ENCODE data around the gene RFPL1. TPM values are rescaled to one million over a fixed set of nuclear protein-coding genes. Genes with fewer than 3 reads are reported as not detected.
A peak's percentile ranks its signal among the peaks of the same experiment; 100 is the strongest.

The RFPL1 gene
- total and polyA plus RNA-seq, 2 of the 13 experiments (the other 11 are each of a cell fraction or from before 2014, with no cell fraction given): not detected

GRCh38 chr22:29461263-29461662 is 22.9 kb downstream of the RFPL1 start:
- H3K36me3 ChIP-seq (replicated peaks in 1 of 2; ENCODE audit: control insufficient read depth in 1 of 2, insufficient read depth in 2 of 2, low read length in 2 of 2): no peaks in the 10 kb centered on the region
- no peaks in the 10 kb centered on the region for H4K20me1 ChIP-seq (ENCODE audit: insufficient read depth, low read length)
- DNase-seq (ENCODE audit: low spot score): no peak
- H3K4me2 ChIP-seq (ENCODE audit: low read depth, low read length): no peak overlapping the region
- 60% methylated on average over 5 of the region's 5 CpGs for whole genome bisulfite sequencing (ENCODE audit: low lambda C conversion rate)
- no peak overlapping the region for H3K4me3 ChIP-seq (replicated peaks in 1 of 3; ENCODE audit: insufficient read depth in 1 of 3, low read depth in 2 of 3, low read length in 3 of 3)
- in situ Hi-C loops (cut with HindIII; ENCODE audit: extremely low pct_ligation_motif_present, low pct_unique_long_range_greater_than_20kb) (no loop called here), intact Hi-C loops (cut with micrococcal nuclease; ENCODE audit: unreplicated experiment) (no loop called here)
- no peak overlapping the region for H2AFZ ChIP-seq (ENCODE audit: low read length)
- H3K79me2 ChIP-seq (ENCODE audit: insufficient read depth, low read length): no peaks in the 10 kb centered on the region
- H3K9ac ChIP-seq (ENCODE audit: insufficient read depth, low read depth, low read length): no peak overlapping the region
- peaks cover 2 to 8% of the 10 kb centered on the region in 2 experiments; a peak in 2 of 5 replicates for H3K27me3 ChIP-seq (ENCODE audit: control insufficient read depth in 1 of 2, insufficient read depth in 2 of 2, low read length in 2 of 2)
- ChIA-PET POLR2A (no interaction called here), CTCF (ENCODE audit: low intra/inter-chr PET ratio, low total read pairs) (no interaction called here)
- no peaks in the 10 kb centered on the region for H3K4me1 ChIP-seq (ENCODE audit: insufficient read depth, low read length)
- no peaks in the 10 kb centered on the region for H3K9me3 ChIP-seq (ENCODE audit: low read length)
- TF ChIP-seq, protein P1, sequence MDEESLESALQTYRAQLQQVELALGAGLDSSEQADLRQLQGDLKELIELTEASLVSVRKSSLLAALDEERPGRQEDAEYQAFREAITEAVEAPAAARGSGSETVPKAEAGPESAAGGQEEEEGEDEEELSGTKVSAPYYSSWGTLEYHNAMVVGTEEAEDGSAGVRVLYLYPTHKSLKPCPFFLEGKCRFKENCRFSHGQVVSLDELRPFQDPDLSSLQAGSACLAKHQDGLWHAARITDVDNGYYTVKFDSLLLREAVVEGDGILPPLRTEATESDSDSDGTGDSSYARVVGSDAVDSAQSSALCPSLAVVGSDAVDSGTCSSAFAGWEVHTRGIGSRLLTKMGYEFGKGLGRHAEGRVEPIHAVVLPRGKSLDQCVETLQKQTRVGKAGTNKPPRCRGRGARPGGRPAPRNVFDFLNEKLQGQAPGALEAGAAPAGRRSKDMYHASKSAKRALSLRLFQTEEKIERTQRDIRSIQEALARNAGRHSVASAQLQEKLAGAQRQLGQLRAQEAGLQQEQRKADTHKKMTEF (CRISPR knock-in tag; IDR thresholded peaks at IDR 0.05): no peak
- TF ChIP-seq ZFYVE20 (CRISPR knock-in tag; IDR thresholded peaks at IDR 0.05; ENCODE audit: borderline replicate concordance, low read depth) (no peak), ARHGAP35 (CRISPR knock-in tag; IDR thresholded peaks at IDR 0.05; ENCODE audit: borderline replicate concordance) (no peak)
- no peak overlapping the region for H3K27ac ChIP-seq (ENCODE audit: extremely low read length, insufficient read depth, low read length)
- BruUV-seq (replicated peaks): no TSS peak
- no peak for ATAC-seq
- no peak for FAIRE-seq

- in situ Hi-C loops (cut with HindIII; ENCODE audit: extremely low pct_ligation_motif_present, low pct_unique_long_range_greater_than_20kb): no loop called here
These were observed 25.2 kb downstream of the RFPL1 start for GRCh38 chr22:29463629-29464028.

More at GRCh38 chr22:29463629-29464028, 25.2 kb downstream of the RFPL1 start:
- Histone ChIP-seq H3K79me2 (ENCODE audit: insufficient read depth, low read length) (no peaks in the 10 kb centered on the region), H3K27ac (ENCODE audit: extremely low read length, insufficient read depth, low read length) (no peak overlapping the region), H3K4me2 (ENCODE audit: low read depth, low read length) (no peak overlapping the region), H3K9ac (ENCODE audit: insufficient read depth, low read depth, low read length) (no peak overlapping the region), H2AFZ (ENCODE audit: low read length) (no peak overlapping the region), H4K20me1 (ENCODE audit: insufficient read depth, low read length) (no peaks in the 10 kb centered on the region), H3K9me3 (ENCODE audit: low read length) (no peaks in the 10 kb centered on the region), H3K36me3 (replicated peaks in 1 of 2; ENCODE audit: control insufficient read depth in 1 of 2, insufficient read depth in 2 of 2, low read length in 2 of 2) (no peaks in the 10 kb centered on the region), H3K27me3 (ENCODE audit: control insufficient read depth in 1 of 2, insufficient read depth in 2 of 2, low read length in 2 of 2) (peaks cover 5 to 23% of the 10 kb centered on the region in 2 experiments; a peak in 3 of 5 replicates), H3K4me1 (ENCODE audit: insufficient read depth, low read length) (no peaks in the 10 kb centered on the region), H3K4me3 (replicated peaks in 1 of 3; ENCODE audit: insufficient read depth in 1 of 3, low read depth in 2 of 3, low read length in 3 of 3) (no peak overlapping the region)
- FAIRE-seq: no peak
- ChIA-PET POLR2A (no interaction called here), CTCF (ENCODE audit: low intra/inter-chr PET ratio, low total read pairs) (no interaction called here)
- no TSS peak for BruUV-seq (replicated peaks)
- intact Hi-C loops (cut with micrococcal nuclease; ENCODE audit: unreplicated experiment): no loop called here
- peak; percentile 34; the same call in 2 of the 3 replicates for ATAC-seq
- no peak for DNase-seq (ENCODE audit: low spot score)
- TF ChIP-seq SMAD1 (CRISPR knock-in tag; IDR thresholded peaks at IDR 0.05; ENCODE audit: borderline replicate concordance, low read depth) (no peak), ZNF275 (CRISPR knock-in tag; IDR thresholded peaks at IDR 0.05; ENCODE audit: borderline replicate concordance) (no peak), GATAD1 (CRISPR knock-in tag; IDR thresholded peaks at IDR 0.05) (no peak), MTA3 (CRISPR knock-in tag; IDR thresholded peaks at IDR 0.05) (no peak), LCORL (IDR thresholded peaks at IDR 0.05) (no peak), LCORL (CRISPR knock-in tag; IDR thresholded peaks at IDR 0.05) (no peak)
- WGBS (ENCODE audit: low lambda C conversion rate): 17% methylated on average over 4 of the region's 7 CpGs
